Caki2 (cell line): ENCODE measurements around the gene FEN1. TPM values are rescaled to one million over a fixed set of nuclear protein-coding genes. Genes with fewer than 3 reads are reported as not detected.

ENCODE experiments used
- DNase-seq: peaks from one replicate; pipeline ENCODE4 v3.0.0-alpha.2; 2015; ENCODE audit warnings: low read depth
- in situ Hi-C: cut with HindIII; loops from 2 replicates; pipeline ENCODE4 v1.10.0; 2016; ENCODE audit warnings: low sequenced_read_pairs, low pct_unique_long_range_greater_than_20kb, mixed read lengths
- total RNA-seq: library from RNA; depleted of rRNA; stranded (reverse); fragments of >200 nt; shearing (Covaris generic); gene quantifications from 2 replicates; pipeline ENCODE4 v1.2.3, GENCODE V29; 2014; ENCODE audit warnings: low replicate concordance

FEN1 gene
- total RNA-seq, 1 experiment from 2014 or later: 61.0 TPM

- in situ Hi-C loops: no loop called here
- no peak for DNase-seq
Observed at GRCh38 chr11:61783717-61784505, 8.8 kb upstream of the FEN1 start.

- in situ Hi-C loops: no loop called here
- DNase-seq: no peak
Observed at GRCh38 chr11:61784506-61784805, 8.3 kb upstream of the FEN1 start.

GRCh38 chr11:61785837-61786402 lies 6.8 kb upstream of the FEN1 start:
- DNase-seq: peak; percentile 45
- in situ Hi-C loops: no loop called here

GRCh38 chr11:61787928-61788491 lies 4.7 kb upstream of the FEN1 start:
- peak; percentile 44 for DNase-seq
- in situ Hi-C loops: no loop called here

GRCh38 chr11:61791737-61792309 lies 888 bp upstream of the FEN1 start:
- in situ Hi-C loops: no loop called here
- peak; percentile 68 for DNase-seq

- in situ Hi-C loops: no loop called here
- DNase-seq: no peak
Observed at GRCh38 chr11:61793083-61793828, 545 bp downstream of the FEN1 start.

GRCh38 chr11:61793829-61794204 lies 1.1 kb downstream of the FEN1 start:
- no peak for DNase-seq
- in situ Hi-C loops: no loop called here

GRCh38 chr11:61794579-61794978 lies 1.9 kb downstream of the FEN1 start:
- DNase-seq: no peak
- in situ Hi-C loops: no loop called here

GRCh38 chr11:61795459-61795858 lies 2.7 kb downstream of the FEN1 start:
- in situ Hi-C loops: no loop called here
- DNase-seq: no peak

- DNase-seq: no peak
- in situ Hi-C loops: no loop called here
Observed at GRCh38 chr11:61795876-61796526, 3.3 kb downstream of the FEN1 start.

GRCh38 chr11:61797263-61797944 lies 4.7 kb downstream of the FEN1 start:
- in situ Hi-C loops: no loop called here
- DNase-seq: peak; percentile 62

GRCh38 chr11:61799665-61800284 lies 7.1 kb downstream of the FEN1 start:
- in situ Hi-C loops: no loop called here

GRCh38 chr11:61800331-61801281 lies 7.9 kb downstream of the FEN1 start:
- DNase-seq: no peak
- in situ Hi-C loops: no loop called here

More at GRCh38 chr11:61799665-61800284, 7.1 kb downstream of the FEN1 start:
- no peak for DNase-seq

- in situ Hi-C loops: no loop called here
- no peak for DNase-seq
Observed at GRCh38 chr11:61802605-61803004, 9.9 kb downstream of the FEN1 start.

- in situ Hi-C loops: no loop called here
- no peak for DNase-seq
Observed at GRCh38 chr11:61803889-61804647, 11.4 kb downstream of the FEN1 start.

- in situ Hi-C loops: no loop called here
- no peak for DNase-seq
Observed at GRCh38 chr11:61805146-61805545, 12.4 kb downstream of the FEN1 start.
